ENCODE measurements around the gene FIZ1. TPM values are rescaled to one million over a fixed set of nuclear protein-coding genes. Genes with fewer than 3 reads are reported as not detected.

The FIZ1 gene
- polyA plus RNA-seq, 1 donor from 2014 or later: 7.4 TPM

GRCh38 chr19:55620410-55621204 lies 21.3 kb upstream of the FIZ1 start:
- no peaks in the 10 kb centered on the region for H4K20me1 ChIP-seq (ENCODE audit: insufficient read depth)
- no peaks in the 10 kb centered on the region for H3K36me3 ChIP-seq (ENCODE audit: insufficient read depth, low read length)
- H2AFZ ChIP-seq (ENCODE audit: low read depth, low read length): no peak overlapping the region

GRCh38 chr19:55619286-55619685 lies 20.0 kb upstream of the FIZ1 start:
- H3K9me3 ChIP-seq (ENCODE audit: low read length): no peaks in the 10 kb centered on the region
- H3K4me2 ChIP-seq (ENCODE audit: low read length): no peak overlapping the region
- no peaks in the 10 kb centered on the region for H3K9me2 ChIP-seq (ENCODE audit: insufficient read depth, low read length)
- H3K9ac ChIP-seq (ENCODE audit: low read length): no peak overlapping the region
- H3K36me3 ChIP-seq (ENCODE audit: insufficient read depth, low read length): no peaks in the 10 kb centered on the region
- peaks cover 8% of the 10 kb centered on the region for H3K79me2 ChIP-seq (replicated peaks; ENCODE audit: insufficient read depth, low read length)
- no peak overlapping the region for H2AFZ ChIP-seq (ENCODE audit: low read depth, low read length)
- no peaks in the 10 kb centered on the region for H3K27me3 ChIP-seq (ENCODE audit: insufficient read depth, low read depth, low read length)
- H4K20me1 ChIP-seq (ENCODE audit: insufficient read depth): no peaks in the 10 kb centered on the region
- no peak overlapping the region for H3K27ac ChIP-seq (ENCODE audit: low read length)
- H3K4me3 ChIP-seq (ENCODE audit: low read length): no peak overlapping the region
- H3F3A ChIP-seq (ENCODE audit: insufficient read depth, low read length, poor library complexity, severe bottlenecking): no peaks in the 10 kb centered on the region
- TF ChIP-seq CTCF (IDR thresholded peaks at IDR 0.05; ENCODE audit: poor library complexity, severe bottlenecking): no peak
- no peak for TF ChIP-seq EP300 (conservative IDR thresholded peaks at IDR 0.05; ENCODE audit: poor library complexity, severe bottlenecking)
- TF ChIP-seq MXI1 (conservative IDR thresholded peaks at IDR 0.05; ENCODE audit: poor library complexity, severe bottlenecking): no peak
- no peak for TF ChIP-seq SMC3 (conservative IDR thresholded peaks at IDR 0.05; ENCODE audit: poor library complexity)
- no peak for TF ChIP-seq POLR2AphosphoS5 (IDR thresholded peaks at IDR 0.05)
- no peak for TF ChIP-seq EZH2 (IDR thresholded peaks at IDR 0.05; ENCODE audit: borderline replicate concordance, insufficient read depth, low read length, poor library complexity, severe bottlenecking)

More at GRCh38 chr19:55620410-55621204, 21.3 kb upstream of the FIZ1 start:
- no peak overlapping the region for H3K9ac ChIP-seq (ENCODE audit: low read length)
- peaks cover 8% of the 10 kb centered on the region for H3K79me2 ChIP-seq (replicated peaks; ENCODE audit: insufficient read depth, low read length)
- no peaks in the 10 kb centered on the region for H3K27me3 ChIP-seq (ENCODE audit: insufficient read depth, low read depth, low read length)
- TF ChIP-seq REST (IDR thresholded peaks at IDR 0.05; ENCODE audit: borderline replicate concordance) (no peak), RAD21 (conservative IDR thresholded peaks at IDR 0.05) (no peak), TAF1 (IDR thresholded peaks at IDR 0.05; ENCODE audit: low read depth) (no peak), POLR2AphosphoS5 (IDR thresholded peaks at IDR 0.05) (peak; percentile 1), CTCF (IDR thresholded peaks at IDR 0.05; ENCODE audit: poor library complexity, severe bottlenecking) (no peak)
- no peak overlapping the region for H3K4me2 ChIP-seq (ENCODE audit: low read length)
- no peaks in the 10 kb centered on the region for H3K9me3 ChIP-seq (ENCODE audit: low read length)
- no peaks in the 10 kb centered on the region for H3K9me2 ChIP-seq (ENCODE audit: insufficient read depth, low read length)
- H3F3A ChIP-seq (ENCODE audit: insufficient read depth, low read length, poor library complexity, severe bottlenecking): no peaks in the 10 kb centered on the region
- no peak overlapping the region for H3K4me3 ChIP-seq (ENCODE audit: low read length)
- no peak overlapping the region for H3K27ac ChIP-seq (ENCODE audit: low read length)
